GM18858 (cell line): ENCODE measurements around the gene RUNDC3A.

ENCODE experiments used
- ATAC-seq: cut with Tn5 transposase; IDR thresholded peaks from one replicate; pipeline ENCODE4 v1.9.1; 2021; ENCODE audit not compliant: unreplicated experiment

The RUNDC3A gene

GRCh38 chr17:44283344-44284023, 24.9 kb upstream of the RUNDC3A start:
- ATAC-seq: no peak

GRCh38 chr17:44284024-44284400, 24.4 kb upstream of the RUNDC3A start:
- no peak for ATAC-seq

GRCh38 chr17:44287651-44288050, 20.8 kb upstream of the RUNDC3A start:
- no peak for ATAC-seq

GRCh38 chr17:44293509-44294226, 14.7 kb upstream of the RUNDC3A start:
- ATAC-seq: no peak

- no peak for ATAC-seq
Observed at GRCh38 chr17:44297975-44298374, 10.4 kb upstream of the RUNDC3A start.

GRCh38 chr17:44304651-44305050, 3.8 kb upstream of the RUNDC3A start:
- ATAC-seq: no peak

GRCh38 chr17:44307387-44308186, 814 bp upstream of the RUNDC3A start:
- no peak for ATAC-seq

GRCh38 chr17:44308865-44309264, 464 bp downstream of the RUNDC3A start:
- no peak for ATAC-seq

GRCh38 chr17:44309472-44309871, 1.1 kb downstream of the RUNDC3A start:
- no peak for ATAC-seq

- no peak for ATAC-seq
Observed at GRCh38 chr17:44310188-44310587, 1.8 kb downstream of the RUNDC3A start.

- no peak for ATAC-seq
Observed at GRCh38 chr17:44310609-44311376, 2.4 kb downstream of the RUNDC3A start.

- ATAC-seq: no peak
Observed at GRCh38 chr17:44311562-44312181, 3.3 kb downstream of the RUNDC3A start.

- ATAC-seq: no peak
Observed at GRCh38 chr17:44312396-44313104, 4.1 kb downstream of the RUNDC3A start.

GRCh38 chr17:44314031-44314430, 5.6 kb downstream of the RUNDC3A start:
- ATAC-seq: no peak

- no peak for ATAC-seq
Observed at GRCh38 chr17:44314524-44314868, 6.1 kb downstream of the RUNDC3A start.

- ATAC-seq: no peak
Observed at GRCh38 chr17:44314869-44315661, 6.7 kb downstream of the RUNDC3A start.

GRCh38 chr17:44315760-44316731, 7.6 kb downstream of the RUNDC3A start:
- ATAC-seq: no peak

- ATAC-seq: no peak
Observed at GRCh38 chr17:44317545-44317944, 9.1 kb downstream of the RUNDC3A start.
